GM18873 (cell line): ENCODE measurements around the gene NUDT3.

ENCODE experiments used
- ATAC-seq: cut with Tn5 transposase; IDR thresholded peaks from one replicate; pipeline ENCODE4 v1.9.1; 2021; ENCODE audit warnings: mild to moderate bottlenecking, moderate library complexity, moderate number of reproducible peaks; ENCODE audit not compliant: unreplicated experiment, low FRiP score

The NUDT3 gene

GRCh38 chr6:34300332-34300751, 92.1 kb downstream of the NUDT3 start:
- no peak for ATAC-seq

- no peak for ATAC-seq
Observed at GRCh38 chr6:34298941-34299340, 93.5 kb downstream of the NUDT3 start.

DNA sequence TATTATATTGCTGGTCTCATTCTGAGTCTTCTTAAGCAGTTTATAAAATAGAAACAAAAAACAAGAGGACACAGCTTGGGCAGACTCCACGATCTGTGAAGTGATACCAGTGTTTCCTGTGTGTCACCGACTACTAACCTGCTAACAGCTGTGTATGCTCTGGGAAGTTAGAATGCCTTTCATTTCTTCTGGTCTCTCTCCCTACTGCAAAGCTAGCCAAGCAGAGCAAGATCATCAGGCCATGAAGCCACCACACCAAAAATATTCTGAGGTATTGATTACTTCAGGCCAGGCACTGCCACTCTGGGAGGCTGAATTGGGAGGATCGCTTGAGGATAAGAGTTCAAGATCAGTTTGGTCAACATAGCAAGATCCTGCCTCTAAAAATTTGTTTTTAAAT, 96.7 kb downstream of the NUDT3 start:
- ATAC-seq: peak; percentile 83

GRCh38 chr6:34292954-34293353, 99.5 kb downstream of the NUDT3 start:
- ATAC-seq: no peak

- no peak for ATAC-seq
Observed at GRCh38 chr6:34289137-34289536, 103.3 kb downstream of the NUDT3 start.

GRCh38 chr6:34288581-34288980, 103.9 kb downstream of the NUDT3 start:
- ATAC-seq: no peak

GRCh38 chr6:34285448-34286164, 106.9 kb downstream of the NUDT3 start:
- ATAC-seq: no peak

DNA sequence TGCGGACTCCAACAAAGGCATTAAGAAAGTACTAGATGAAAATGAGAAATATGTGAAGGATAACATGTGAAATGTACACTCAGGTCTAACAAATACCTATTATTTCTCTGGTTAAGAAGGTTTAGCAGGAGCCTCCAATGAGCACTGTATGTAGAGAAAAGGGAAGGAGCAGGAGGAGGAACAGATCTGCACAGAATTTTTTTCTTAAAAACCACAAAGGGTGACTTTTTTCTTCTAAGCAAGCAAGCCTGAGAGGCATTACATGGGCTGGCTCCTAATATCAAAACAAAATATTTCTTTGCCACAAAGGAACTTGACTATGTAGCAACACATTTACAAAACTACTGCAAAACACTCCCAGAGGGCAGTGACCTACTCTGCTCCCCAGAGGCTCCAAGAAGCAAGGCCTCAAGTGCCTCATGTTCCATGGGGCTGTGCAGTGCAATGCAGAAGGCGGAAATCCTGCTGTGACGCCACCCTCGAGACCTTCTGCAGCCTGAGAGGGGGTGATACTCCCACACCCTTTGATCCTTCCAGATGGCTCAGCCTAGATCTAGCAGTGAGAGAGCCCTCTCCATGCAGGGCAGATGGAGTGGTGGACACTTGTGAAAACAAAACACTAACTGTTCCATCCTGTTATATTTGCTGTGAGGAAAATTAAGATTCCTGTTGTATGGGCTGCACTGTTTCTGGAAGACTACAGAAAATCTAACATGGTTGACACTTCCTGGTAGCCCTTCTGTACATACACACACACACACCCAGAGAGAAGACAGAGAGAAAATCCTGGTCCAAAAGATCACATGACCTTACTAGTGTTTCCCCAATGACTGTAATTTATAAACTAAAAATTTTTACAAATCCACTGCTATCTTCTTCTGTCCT, 107.7 kb downstream of the NUDT3 start:
- no peak for ATAC-seq

GRCh38 chr6:34281702-34282334, 110.7 kb downstream of the NUDT3 start:
- ATAC-seq: no peak

- ATAC-seq: no peak
Observed at GRCh38 chr6:34280216-34280615, 112.3 kb downstream of the NUDT3 start.

DNA sequence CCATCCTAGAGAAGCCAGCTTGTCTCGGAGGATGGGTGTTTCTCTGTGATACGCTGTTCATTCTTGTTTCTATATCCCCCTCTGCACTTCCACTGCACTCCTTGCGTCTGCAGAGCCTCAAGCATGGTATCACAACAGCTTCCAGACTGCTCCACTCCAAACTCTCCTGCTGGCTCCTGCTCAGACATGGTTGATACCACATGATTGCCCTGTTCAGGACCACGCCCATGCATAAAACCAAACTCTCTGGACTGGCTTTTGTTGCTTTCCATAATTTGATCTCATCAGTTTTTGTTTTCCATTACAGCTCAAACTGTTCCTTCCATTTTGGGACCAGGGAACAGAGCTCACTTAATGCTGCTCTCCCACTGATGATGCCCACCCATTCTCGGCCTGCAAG, 113.6 kb downstream of the NUDT3 start:
- ATAC-seq: no peak

GRCh38 chr6:34277763-34278112, 114.7 kb downstream of the NUDT3 start:
- no peak for ATAC-seq

GRCh38 chr6:34276881-34277762, 115.3 kb downstream of the NUDT3 start:
- no peak for ATAC-seq

- no peak for ATAC-seq
Observed at GRCh38 chr6:34276191-34276590, 116.3 kb downstream of the NUDT3 start.

GRCh38 chr6:34275128-34275804, 117.2 kb downstream of the NUDT3 start:
- ATAC-seq: no peak

DNA sequence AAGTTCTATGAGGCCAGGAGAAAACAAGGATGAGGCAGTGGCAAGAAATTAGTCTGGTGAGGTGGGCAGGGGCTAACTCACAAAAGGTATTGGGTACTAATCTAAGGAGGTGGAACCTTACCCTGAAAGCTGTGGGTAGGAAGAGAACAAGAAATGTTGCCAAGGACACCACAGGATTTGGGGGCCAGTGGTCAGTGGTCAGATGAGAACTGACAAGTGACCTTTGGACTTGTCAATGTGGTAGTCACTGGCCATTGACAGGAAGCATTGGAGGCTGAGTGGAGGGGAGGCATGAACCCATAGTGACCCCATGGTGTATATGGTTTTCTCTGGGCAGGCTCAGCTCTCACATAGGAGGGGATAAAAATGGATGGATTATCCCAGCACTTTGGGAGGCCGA, 118.3 kb downstream of the NUDT3 start:
- no peak for ATAC-seq

DNA sequence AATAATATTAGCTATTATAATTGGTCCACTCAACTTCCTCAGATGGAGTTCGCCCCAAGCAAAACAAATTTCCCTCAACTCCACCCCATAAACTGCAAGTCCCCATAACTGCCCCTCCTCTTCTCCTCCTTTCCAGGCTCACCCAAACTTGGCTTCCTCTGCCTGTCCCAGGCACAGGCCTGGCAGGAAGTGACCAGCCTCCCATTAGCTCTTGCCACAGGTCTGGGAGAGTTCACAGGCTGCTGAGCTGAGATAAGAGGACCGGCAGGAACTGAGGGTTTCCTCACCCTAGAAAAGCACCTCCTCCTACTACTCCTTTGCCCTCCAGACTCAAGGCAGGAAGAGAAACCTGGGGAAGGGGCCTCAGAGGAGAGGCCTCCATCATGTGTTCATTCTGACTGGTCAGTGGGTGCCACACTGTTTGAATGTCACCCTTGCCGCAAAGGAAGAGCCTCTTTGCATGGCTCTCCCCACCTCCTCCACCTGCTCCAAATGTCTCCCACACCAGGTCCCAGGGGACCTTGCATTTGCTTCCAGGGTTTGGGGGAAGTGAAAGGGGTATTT, 119.1 kb downstream of the NUDT3 start:
- ATAC-seq: no peak

DNA sequence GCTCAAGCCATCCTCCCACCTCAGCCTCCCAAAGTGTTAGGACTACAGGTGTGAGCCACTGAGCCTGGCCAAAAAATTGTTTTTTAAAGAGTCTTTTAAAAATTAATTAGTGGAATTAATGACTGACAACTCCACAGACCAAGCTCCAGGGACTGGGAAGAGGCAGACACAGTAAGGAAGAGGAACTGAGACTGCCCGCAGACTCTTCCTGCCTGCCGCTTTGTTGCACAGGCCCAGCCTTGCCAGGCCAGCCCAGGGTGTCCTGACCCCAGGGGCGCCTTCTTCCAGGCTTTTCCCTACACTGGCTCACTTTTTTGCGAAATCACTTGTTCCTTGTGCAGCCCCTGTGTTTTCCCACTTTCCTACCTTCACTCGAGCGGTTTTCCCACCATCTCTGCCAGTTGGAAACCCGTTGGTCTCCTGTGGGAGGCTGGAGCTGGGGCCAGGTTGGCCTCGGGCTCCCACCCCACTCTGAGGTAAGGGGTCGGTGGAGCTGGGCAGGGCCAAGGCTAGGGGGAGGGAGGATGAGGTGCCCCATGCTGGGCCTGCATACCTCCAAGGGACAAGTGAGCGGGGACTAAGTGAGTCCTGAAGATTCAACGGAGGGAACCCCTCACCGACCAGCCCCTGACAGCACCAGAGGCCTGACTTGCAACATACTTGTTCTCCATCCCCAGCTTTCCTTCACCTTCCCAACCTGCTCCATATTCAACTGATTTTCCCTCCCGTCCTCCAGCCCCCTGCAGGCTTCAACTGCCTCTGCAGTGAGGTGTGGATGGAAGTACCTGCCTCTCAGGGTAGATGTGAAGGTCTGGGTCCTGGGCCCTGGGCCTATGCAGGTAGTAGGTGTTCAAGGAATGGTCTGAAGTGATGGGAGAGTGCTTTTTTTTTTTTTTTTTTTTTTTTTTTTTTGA, 120.2 kb downstream of the NUDT3 start:
- ATAC-seq: no peak
